HG02981 (cell line): Measurements from ENCODE around the gene FRMD1.

Source experiments
- ATAC-seq: cut with Tn5 transposase; IDR thresholded peaks from one replicate; pipeline ENCODE4 v1.9.1; 2021; ENCODE audit warnings: mild to moderate bottlenecking, moderate library complexity; ENCODE audit not compliant: unreplicated experiment

Gene FRMD1

GRCh38 chr6:168096271-168096764 is 17.3 kb upstream of the FRMD1 start:
- ATAC-seq = no peak

- no peak for ATAC-seq
Measured at GRCh38 chr6:168095716-168096250, 16.8 kb upstream of the FRMD1 start.

GRCh38 chr6:168095171-168095691 is 16.2 kb upstream of the FRMD1 start:
- ATAC-seq = no peak

- ATAC-seq = no peak
Measured at GRCh38 chr6:168093634-168094033, 14.6 kb upstream of the FRMD1 start.

- ATAC-seq = no peak
Measured at GRCh38 chr6:168093071-168093505, 14.1 kb upstream of the FRMD1 start.

DNA sequence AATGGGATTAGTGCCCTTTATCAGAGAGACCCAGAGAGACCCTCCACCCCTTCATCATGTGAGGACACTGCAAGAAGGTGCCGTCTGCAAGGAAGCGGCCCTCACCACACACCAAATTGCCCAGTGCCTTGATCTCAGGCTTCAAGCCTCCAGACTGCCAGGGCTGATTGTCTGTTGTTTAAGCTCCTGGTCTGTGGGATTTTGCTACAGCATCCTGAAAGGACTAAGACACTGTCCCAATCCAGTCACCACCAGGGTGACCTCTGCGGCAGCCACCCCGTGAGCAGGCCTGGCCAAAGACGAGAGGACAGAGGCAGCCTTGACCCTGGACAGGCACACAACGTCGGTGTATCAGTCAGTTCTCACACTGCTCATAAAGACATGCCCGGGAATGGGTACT is 13.5 kb upstream of the FRMD1 start:
- no peak for ATAC-seq

- no peak for ATAC-seq
Measured at GRCh38 chr6:168091381-168092264, 12.6 kb upstream of the FRMD1 start.

- ATAC-seq = no peak
Measured at GRCh38 chr6:168090706-168091105, 11.7 kb upstream of the FRMD1 start.

DNA sequence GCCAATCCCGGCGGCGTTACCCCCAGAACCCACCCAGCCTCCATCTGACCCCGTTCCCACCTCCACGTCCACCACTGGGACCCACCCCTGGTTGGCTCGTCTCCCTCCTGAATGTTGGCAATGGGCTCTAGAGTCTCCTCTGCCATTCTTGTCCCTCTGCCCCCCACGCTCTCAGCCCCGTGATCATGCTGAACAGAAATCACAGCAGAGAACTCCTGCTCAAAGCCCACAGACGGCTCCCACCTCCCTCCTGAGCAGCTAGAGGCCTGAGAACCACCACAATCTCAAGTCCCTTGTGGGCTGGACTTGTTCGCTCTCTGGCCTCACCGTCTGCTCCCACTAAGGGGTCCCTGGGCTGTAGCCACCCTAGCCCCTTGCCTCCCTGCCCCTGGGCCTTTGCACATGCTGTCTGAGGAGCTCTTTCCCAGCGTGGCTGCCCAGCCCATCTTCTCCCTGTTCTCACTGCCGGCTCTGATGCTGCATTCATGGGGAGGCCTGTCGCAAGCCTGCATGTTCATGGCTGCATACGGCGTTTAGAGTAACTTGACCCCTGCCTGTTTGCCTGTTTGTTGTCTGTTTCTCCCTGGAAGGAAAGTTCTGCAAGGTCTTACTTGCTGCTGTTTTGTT is 11.2 kb upstream of the FRMD1 start:
- no peak for ATAC-seq

DNA sequence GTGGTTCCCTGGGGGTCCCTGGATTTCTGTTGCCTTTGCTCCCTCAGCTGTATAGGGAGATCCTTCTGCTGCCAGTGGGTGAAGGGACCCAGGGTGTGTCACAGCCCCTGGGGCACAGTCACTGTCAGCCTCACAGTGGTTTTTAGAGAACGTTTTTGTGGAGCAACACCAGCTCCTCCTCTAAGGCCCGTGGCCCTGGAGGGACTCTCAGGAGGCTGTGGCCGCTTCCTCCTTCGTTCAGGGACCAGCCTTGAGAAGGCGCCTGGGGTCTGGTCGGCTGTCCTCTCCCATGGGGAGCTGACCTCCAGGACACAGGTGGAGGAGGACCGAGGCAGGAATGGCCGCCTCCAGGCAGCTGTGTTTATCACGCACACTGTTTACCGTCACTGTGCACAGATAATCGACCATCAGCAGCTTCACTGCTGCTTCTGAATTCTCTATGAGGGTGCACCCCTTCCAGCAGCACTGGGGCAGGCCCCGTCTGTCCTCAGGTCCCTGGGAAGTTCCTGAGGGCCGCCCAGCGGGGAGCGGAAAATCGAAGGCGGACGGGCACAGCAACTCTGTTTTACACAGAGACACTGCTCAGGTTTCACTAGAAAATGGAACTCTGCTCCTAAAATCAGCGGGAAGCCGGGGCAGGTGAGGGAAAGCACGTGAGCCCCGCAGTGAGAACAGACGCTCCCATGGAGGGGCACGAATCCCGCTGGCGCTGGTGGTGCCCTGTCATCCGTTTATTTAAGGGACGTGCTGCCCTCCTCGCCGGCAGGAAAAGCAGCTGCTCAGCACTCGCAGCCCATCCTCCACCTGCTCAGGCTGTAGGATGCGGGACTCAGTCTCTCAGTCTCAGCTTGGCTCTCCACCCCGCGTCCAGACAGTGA is 10.4 kb upstream of the FRMD1 start:
- ATAC-seq = no peak

GRCh38 chr6:168088161-168089053 is 9.4 kb upstream of the FRMD1 start:
- ATAC-seq = no peak

- ATAC-seq = no peak
Measured at GRCh38 chr6:168087436-168088160, 8.6 kb upstream of the FRMD1 start.

DNA sequence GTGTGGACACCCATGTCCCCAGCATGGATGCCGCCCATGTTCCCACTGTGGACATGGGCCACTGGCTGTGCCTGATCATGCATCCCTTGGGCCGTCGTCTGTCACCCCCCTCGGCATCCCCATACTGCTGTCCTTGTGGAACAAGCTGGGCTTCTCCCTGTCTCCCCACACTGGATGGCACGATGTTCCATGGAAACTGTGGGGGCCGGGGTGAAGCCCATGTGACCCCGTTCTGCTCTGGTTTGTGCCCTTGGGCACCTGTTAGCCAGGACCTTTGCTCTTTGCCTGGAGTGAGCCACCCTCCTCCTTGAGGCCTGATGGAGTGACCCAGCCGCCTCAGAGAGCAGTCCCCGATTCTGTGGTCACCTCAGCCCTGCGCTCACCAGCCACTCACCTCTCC is 7.6 kb upstream of the FRMD1 start:
- no peak for ATAC-seq

- no peak for ATAC-seq
Measured at GRCh38 chr6:168086066-168086465, 7.1 kb upstream of the FRMD1 start.

DNA sequence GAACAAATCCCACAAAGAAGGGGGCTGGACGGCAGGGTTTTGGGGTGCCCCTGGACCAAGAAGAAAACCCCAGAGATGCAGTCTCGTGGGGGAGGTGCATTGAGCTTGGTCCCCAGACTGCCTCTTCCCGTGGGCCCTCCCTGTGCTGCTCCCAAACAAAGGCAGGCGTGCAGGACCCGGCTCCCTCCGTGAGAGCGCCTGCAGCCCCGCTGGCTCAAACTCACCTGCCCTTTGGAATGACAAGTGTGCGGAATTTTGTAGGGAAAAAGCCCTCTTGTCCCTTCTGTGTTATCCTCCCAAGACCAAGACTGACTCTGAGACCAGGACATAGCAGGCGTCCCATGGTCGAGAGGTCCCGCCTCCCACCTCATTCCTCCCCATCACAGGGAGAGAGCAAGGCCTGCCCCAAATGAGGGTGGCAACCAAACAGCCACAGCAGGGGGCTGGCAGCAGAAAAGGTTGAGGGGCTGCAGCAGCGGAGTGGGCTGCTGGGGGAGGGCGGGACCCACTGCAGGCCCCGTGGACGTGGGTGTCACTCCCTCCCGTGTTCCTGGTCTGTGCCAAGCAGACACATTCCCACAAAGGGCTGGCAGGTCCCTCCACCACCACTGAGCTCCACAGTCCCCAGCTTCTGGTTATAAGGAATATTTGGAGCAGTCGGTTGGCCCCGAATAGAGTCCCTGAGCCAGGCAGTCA is 5.6 kb upstream of the FRMD1 start:
- no peak for ATAC-seq

DNA sequence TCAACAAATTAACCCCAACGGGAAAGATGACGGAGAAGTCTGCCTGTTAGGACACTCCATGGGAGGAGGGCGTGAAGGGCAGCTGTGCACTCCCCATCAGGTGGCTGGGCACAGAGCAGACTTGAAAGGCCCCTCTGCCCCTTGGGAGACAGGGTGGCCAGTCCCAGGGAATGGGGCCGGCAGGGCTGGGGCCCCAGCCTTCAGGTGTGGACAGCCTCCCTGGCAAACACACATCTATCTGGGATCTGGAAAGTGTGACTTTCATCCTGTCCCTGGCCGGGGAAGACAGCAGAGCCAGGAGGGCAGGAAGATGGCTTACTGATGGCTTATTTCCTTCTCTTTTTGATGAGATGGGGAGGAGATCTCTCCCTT is 4.5 kb upstream of the FRMD1 start:
- no peak for ATAC-seq

DNA sequence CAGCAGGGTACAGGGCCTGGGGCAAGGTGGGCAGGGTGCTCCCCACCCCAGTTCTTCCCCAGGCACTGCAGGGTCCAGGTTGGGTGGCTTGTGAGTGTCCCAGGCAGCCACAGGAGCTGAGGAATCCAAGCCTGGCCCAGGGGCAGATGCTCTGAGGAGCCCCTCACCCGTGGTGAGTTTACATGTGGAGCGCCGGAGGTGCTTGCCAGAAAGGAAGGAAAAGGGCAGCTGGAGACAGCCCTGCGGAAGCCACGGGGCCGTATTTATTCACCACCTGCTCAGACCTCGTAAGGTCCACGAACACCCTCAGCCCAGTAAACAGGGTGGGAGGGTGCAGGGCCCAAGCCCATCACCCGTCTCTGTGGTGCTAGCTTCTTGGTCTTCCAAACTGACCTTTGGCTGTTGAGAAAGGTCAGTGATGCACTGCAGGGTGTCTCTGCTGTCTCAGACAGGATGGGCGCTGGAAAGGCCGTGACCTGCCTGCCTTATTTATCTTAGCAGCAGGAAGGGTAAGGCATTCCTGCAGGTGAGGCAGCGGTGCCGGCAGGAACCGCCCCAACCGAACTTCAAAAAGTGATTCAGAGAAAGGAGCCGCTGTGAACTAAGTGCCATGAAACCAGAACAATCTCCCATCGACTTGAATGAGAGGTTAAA is 4.0 kb upstream of the FRMD1 start:
- ATAC-seq = no peak
